HEK293 (cell line): ENCODE measurements around the gene ASCC1.

Experiments used
- CTCF ChIA-PET: fragments of 350-600 bp; formaldehyde crosslinking; extraction: SDS; loops from one replicate; lab custom pipeline; 2021; ENCODE audit warnings: antibody characterized with exemption; lab: Yijun Ruan, JAX
- POLR2A ChIA-PET: fragments of 300-600 bp; formaldehyde crosslinking; extraction: SDS; loops from one replicate; lab custom pipeline; 2020; ENCODE audit warnings: antibody characterized with exemption, inconsistent platforms; lab: Yijun Ruan, JAX
- H3K27ac ChIP-seq: fragments of 200-500 bp; sonication (Bioruptor generic); 2 replicates; pipeline ENCODE4 v1.5.1; 2014; ENCODE audit warnings: low read depth, low read length, control low read depth, inconsistent platforms; ENCODE audit errors: extremely low read depth
- H3K36me3 ChIP-seq, 2 experiments: fragments of 200-500 bp in 1 of 2; sonication (Bioruptor generic) in 1 of 2; 1 replicate in 1 of 2; 2 replicates in 1 of 2; pipeline ENCODE4 v1.5.1; 2014 to 2017; ENCODE audit warnings: inconsistent platforms in 2 of 2, low read length in 2 of 2; ENCODE audit not compliant: control insufficient read depth in 2 of 2, insufficient read depth in 1 of 2
- H3K4me1 ChIP-seq: fragments of 200-500 bp; sonication (Bioruptor generic); 2 replicates; pipeline ENCODE4 v1.5.1; 2014; ENCODE audit warnings: mild to moderate bottlenecking, low read length, inconsistent platforms; ENCODE audit not compliant: control insufficient read depth, insufficient read depth
- H3K4me3 ChIP-seq: 2 replicates; pipeline ENCODE4 v1.5.1; 2011; ENCODE audit warnings: low read depth, mild to moderate bottlenecking, control low read depth, low read length, moderate library complexity
- H3K9me3 ChIP-seq: fragments of 200-500 bp; sonication (Bioruptor generic); 2 replicates; pipeline ENCODE4 v1.5.1; 2014; ENCODE audit warnings: low read depth, low read length, inconsistent platforms; ENCODE audit not compliant: control insufficient read depth, insufficient read depth
- BCL11A ChIP-seq: fragments of 450-650 bp; formaldehyde crosslinking; IDR thresholded peaks from 2 replicates; pipeline ENCODE4 v1.5.1; 2016; ENCODE audit warnings: low read depth, missing biosample characterization, missing genetic modification characterization
- FEZF1 ChIP-seq: fragments of 450-650 bp; formaldehyde crosslinking; IDR thresholded peaks from 2 replicates; pipeline ENCODE4 v1.5.1; 2016; ENCODE audit warnings: missing biosample characterization, missing genetic modification characterization
- GFI1B ChIP-seq: fragments of 450-650 bp; formaldehyde crosslinking; IDR thresholded peaks from 2 replicates; pipeline ENCODE4 v1.5.1; 2016; ENCODE audit warnings: missing biosample characterization, missing genetic modification characterization
- MZF1 ChIP-seq: fragments of 450-650 bp; formaldehyde crosslinking; IDR thresholded peaks from 2 replicates; pipeline ENCODE4 v1.5.1; 2017; ENCODE audit warnings: missing biosample characterization, missing genetic modification characterization, borderline replicate concordance
- OSR2 ChIP-seq: fragments of 450-650 bp; formaldehyde crosslinking; IDR thresholded peaks from 2 replicates; pipeline ENCODE4 v1.5.1; 2016; ENCODE audit warnings: missing biosample characterization, missing genetic modification characterization
- OVOL3 ChIP-seq: fragments of 450-650 bp; formaldehyde crosslinking; IDR thresholded peaks from 2 replicates; pipeline ENCODE4 v1.5.1; 2016; ENCODE audit warnings: missing biosample characterization, missing genetic modification characterization
- SCRT1 ChIP-seq: fragments of 450-650 bp; formaldehyde crosslinking; IDR thresholded peaks from 2 replicates; pipeline ENCODE4 v1.5.1; 2016; ENCODE audit warnings: missing biosample characterization, missing genetic modification characterization, borderline replicate concordance
- SCRT2 ChIP-seq: fragments of 450-650 bp; formaldehyde crosslinking; IDR thresholded peaks from 2 replicates; pipeline ENCODE4 v1.5.1; 2016; ENCODE audit warnings: missing biosample characterization, missing genetic modification characterization
- SETDB1 ChIP-seq: IDR thresholded peaks from one replicate; pipeline ENCODE4 v1.6.1; 2017; ENCODE audit warnings: mild to moderate bottlenecking, low read length, moderate library complexity, mixed read lengths; ENCODE audit not compliant: insufficient read length
- ZBTB44 ChIP-seq: fragments of 450-650 bp; IDR thresholded peaks from 2 replicates; pipeline ENCODE4 v1.5.1; 2018; ENCODE audit warnings: missing biosample characterization, mild to moderate bottlenecking, missing genetic modification characterization
- ZBTB49 ChIP-seq: fragments of 450-650 bp; formaldehyde crosslinking; IDR thresholded peaks from 2 replicates; pipeline ENCODE4 v1.5.1; 2016; ENCODE audit warnings: missing biosample characterization, missing genetic modification characterization, low read depth
- ZNF16 ChIP-seq: fragments of 450-650 bp; formaldehyde crosslinking; IDR thresholded peaks from 2 replicates; pipeline ENCODE4 v1.5.1; 2016; ENCODE audit warnings: low read depth, missing biosample characterization, missing genetic modification characterization
- ZNF18 ChIP-seq: fragments of 450-650 bp; formaldehyde crosslinking; IDR thresholded peaks from 2 replicates; pipeline ENCODE4 v1.5.1; 2016; ENCODE audit warnings: missing biosample characterization, missing genetic modification characterization
- ZNF560 ChIP-seq: fragments of 450-650 bp; formaldehyde crosslinking; IDR thresholded peaks from 2 replicates; pipeline ENCODE4 v1.5.1; 2017; ENCODE audit warnings: missing biosample characterization, missing genetic modification characterization, borderline replicate concordance
- ZNF660 ChIP-seq: fragments of 450-650 bp; IDR thresholded peaks from 2 replicates; pipeline ENCODE4 v1.5.1; 2018; ENCODE audit warnings: missing biosample characterization, mild to moderate bottlenecking, missing genetic modification characterization
- ZNF837 ChIP-seq: fragments of 450-650 bp; formaldehyde crosslinking; IDR thresholded peaks from 2 replicates; pipeline ENCODE4 v1.5.1; 2016; ENCODE audit warnings: missing biosample characterization, missing genetic modification characterization
- ZNF843 ChIP-seq: fragments of 450-650 bp; formaldehyde crosslinking; IDR thresholded peaks from 2 replicates; pipeline ENCODE4 v1.5.1; 2016; ENCODE audit warnings: missing biosample characterization, missing genetic modification characterization
- ZSCAN30 ChIP-seq: fragments of 450-650 bp; IDR thresholded peaks from 2 replicates; pipeline ENCODE4 v1.5.1; 2018; ENCODE audit warnings: missing biosample characterization, mild to moderate bottlenecking, missing genetic modification characterization, moderate library complexity
- TF ChIP-seq, protein P1 (sequence below): fragments of 450-650 bp; formaldehyde crosslinking; IDR thresholded peaks from 2 replicates; pipeline ENCODE4 v1.5.1; 2016; ENCODE audit warnings: missing biosample characterization, missing genetic modification characterization
- TF ChIP-seq, protein P2 (sequence below): fragments of 450-650 bp; formaldehyde crosslinking; IDR thresholded peaks from 2 replicates; pipeline ENCODE4 v1.5.1; 2016; ENCODE audit warnings: missing biosample characterization, missing genetic modification characterization
- TF ChIP-seq, protein P3 (sequence below): fragments of 450-650 bp; formaldehyde crosslinking; IDR thresholded peaks from 2 replicates; pipeline ENCODE4 v1.5.1; 2016; ENCODE audit warnings: missing biosample characterization, missing genetic modification characterization

Gene ASCC1

DNA sequence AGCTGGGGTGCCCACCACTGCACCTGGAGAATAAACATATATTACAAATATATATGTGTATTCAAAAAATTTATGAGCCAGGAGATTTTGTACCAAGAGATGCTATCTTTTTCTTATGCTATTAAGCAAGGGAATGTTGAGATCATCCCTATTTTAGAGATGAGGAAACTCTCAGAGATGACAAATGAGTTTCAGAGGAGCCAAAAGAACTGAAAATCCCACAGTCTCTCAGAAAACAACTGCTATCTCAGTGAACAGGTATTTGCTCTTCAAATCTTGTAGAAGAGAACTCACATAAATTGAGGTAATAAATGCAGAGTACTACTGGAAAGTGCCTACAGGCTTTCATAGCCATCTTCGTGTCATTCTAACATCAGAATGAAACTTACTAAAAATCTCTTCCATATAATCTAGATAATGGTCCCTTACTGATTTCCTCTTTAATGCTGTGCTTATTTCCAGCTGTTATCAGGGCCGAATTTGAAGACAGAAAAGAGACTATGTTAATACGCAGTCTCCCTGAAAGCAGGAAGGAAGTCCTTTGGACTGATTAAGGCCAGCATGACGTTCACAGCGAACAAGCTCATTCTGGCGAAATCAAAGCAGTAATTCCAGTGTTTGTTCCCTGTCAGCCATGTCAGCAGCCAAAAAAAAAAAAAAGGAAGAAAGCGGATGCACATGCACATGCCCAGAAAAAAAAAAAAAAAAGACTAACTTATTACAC, 29.7 kb downstream of the ASCC1 start:
- ChIA-PET POLR2A (interaction anchor here (0.7 to 0.8 kb wide), 2 partner anchors 32 to 87 kb away, joined by 3 to 9 read pairs; no protein-coding TSS in a partner anchor), CTCF (interaction anchor here (0.7 kb wide), 1 partner anchor 69 kb away, joined by 3 read pairs; no protein-coding TSS in a partner anchor)
- no peaks in the 10 kb centered on the region for H3K9me3 ChIP-seq
- peaks cover 3 to 25% of the 10 kb centered on the region in 2 experiments; a peak in 2 of 3 replicates for H3K36me3 ChIP-seq
- no peak overlapping the region for H3K27ac ChIP-seq
- no peaks in the 10 kb centered on the region for H3K4me1 ChIP-seq
- TF ChIP-seq, protein P1, sequence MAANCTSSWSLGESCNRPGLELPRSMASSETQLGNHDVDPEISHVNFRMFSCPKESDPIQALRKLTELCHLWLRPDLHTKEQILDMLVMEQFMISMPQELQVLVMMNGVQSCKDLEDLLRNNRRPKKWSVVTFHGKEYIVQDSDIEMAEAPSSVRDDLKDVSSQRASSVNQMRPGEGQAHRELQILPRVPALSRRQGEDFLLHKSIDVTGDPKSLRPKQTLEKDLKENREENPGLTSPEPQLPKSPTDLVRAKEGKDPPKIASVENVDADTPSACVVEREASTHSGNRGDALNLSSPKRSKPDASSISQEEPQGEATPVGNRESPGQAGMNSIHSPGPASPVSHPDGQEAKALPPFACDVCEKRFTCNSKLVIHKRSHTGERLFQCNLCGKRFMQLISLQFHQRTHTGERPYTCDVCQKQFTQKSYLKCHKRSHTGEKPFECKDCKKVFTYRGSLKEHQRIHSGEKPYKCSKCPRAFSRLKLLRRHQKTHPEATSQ, result no peak
- H3K4me3 ChIP-seq, result no peak overlapping the region

DNA sequence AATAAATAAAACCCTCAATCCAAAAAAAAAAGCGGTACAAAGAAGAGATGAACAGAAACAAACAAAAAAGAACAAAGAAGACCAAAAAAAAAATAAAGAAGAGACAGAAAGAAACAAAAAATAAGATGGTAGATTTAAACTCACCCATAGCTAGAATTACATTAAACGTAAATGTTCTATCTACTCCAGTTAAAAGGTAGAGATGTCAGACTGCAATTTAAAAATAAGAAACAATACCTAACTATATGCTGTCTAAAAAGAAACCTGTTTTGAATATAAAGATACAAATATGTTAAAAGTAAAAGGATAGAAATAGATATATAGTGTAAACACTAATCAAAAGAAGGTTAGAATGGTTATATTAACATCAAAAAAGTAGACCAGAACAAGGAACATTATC, 31.9 kb downstream of the ASCC1 start:
- POLR2A ChIA-PET, result no interaction called here
- Histone ChIP-seq H3K4me1 (no peaks in the 10 kb centered on the region), H3K36me3 (peaks cover 3 to 26% of the 10 kb centered on the region in 2 experiments; a peak in 2 of 3 replicates), H3K4me3 (no peak overlapping the region), H3K9me3 (no peaks in the 10 kb centered on the region), H3K27ac (no peak overlapping the region)
- TF ChIP-seq, protein P2, sequence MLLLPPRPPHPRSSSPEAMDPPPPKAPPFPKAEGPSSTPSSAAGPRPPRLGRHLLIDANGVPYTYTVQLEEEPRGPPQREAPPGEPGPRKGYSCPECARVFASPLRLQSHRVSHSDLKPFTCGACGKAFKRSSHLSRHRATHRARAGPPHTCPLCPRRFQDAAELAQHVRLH (tag by site-specific recombination), result 0 out of 2 replicates have a peak, but pooled peaks have one; percentile 16
- TF ChIP-seq ZNF18 (tag by site-specific recombination) (no peak), BCL11A (no peak), SETDB1 (peak; percentile 74)
- CTCF ChIA-PET, result no interaction called here

GRCh38 chr10:72177454-72177853, 38.6 kb downstream of the ASCC1 start:
- H3K36me3 ChIP-seq, result peaks cover 3 to 23% of the 10 kb centered on the region in 2 experiments; a peak in 2 of 3 replicates
- no peaks in the 10 kb centered on the region for H3K9me3 ChIP-seq
- no peak overlapping the region for H3K4me3 ChIP-seq
- H3K27ac ChIP-seq, result no peak overlapping the region
- ChIA-PET CTCF (interaction anchor here (0.7 to 1.0 kb wide), 3 partner anchors 21 to 162 kb away, joined by 3 read pairs; no protein-coding TSS in a partner anchor), POLR2A (interaction anchor here (1.1 kb wide), 1 partner anchor 39 kb away, joined by 3 read pairs; the partner anchor contains the start of gene ASCC1)
- H3K4me1 ChIP-seq, result peaks cover 17% of the 10 kb centered on the region
- TF ChIP-seq ZBTB44 (peak; percentile 79), ZNF16 (tag by site-specific recombination) (no peak), MZF1 (peak; percentile 17; the same call in 1 of the 2 replicates), GFI1B (tag by site-specific recombination) (no peak), ZSCAN30 (tag by site-specific recombination) (peak; percentile 64; the same call in 1 of the 2 replicates), OSR2 (tag by site-specific recombination) (peak; percentile 36; the same call in 1 of the 2 replicates), FEZF1 (peak; percentile 65), OVOL3 (tag by site-specific recombination) (0 out of 2 replicates have a peak, but pooled peaks have one; percentile 12), ZNF560 (tag by site-specific recombination) (no peak), SCRT2 (tag by site-specific recombination) (peak; percentile 65; the same call in 1 of the 2 replicates), ZBTB49 (tag by site-specific recombination) (no peak), ZNF837 (tag by site-specific recombination) (no peak), SCRT1 (tag by site-specific recombination) (peak; percentile 85), ZNF660 (tag by site-specific recombination) (no peak), ZNF843 (tag by site-specific recombination) (0 out of 2 replicates have a peak, but pooled peaks have one; percentile 34)
- TF ChIP-seq, protein P3, sequence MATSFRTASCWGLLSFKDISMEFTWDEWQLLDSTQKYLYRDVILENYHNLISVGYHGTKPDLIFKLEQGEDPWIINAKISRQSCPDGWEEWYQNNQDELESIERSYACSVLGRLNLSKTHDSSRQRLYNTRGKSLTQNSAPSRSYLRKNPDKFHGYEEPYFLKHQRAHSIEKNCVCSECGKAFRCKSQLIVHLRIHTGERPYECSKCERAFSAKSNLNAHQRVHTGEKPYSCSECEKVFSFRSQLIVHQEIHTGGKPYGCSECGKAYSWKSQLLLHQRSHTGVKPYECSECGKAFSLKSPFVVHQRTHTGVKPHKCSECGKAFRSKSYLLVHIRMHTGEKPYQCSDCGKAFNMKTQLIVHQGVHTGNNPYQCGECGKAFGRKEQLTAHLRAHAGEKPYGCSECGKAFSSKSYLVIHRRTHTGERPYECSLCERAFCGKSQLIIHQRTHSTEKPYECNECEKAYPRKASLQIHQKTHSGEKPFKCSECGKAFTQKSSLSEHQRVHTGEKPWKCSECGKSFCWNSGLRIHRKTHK (tag by site-specific recombination), result no peak
